ENCODE measurements around the gene C10orf71.

The C10orf71 gene

DNA sequence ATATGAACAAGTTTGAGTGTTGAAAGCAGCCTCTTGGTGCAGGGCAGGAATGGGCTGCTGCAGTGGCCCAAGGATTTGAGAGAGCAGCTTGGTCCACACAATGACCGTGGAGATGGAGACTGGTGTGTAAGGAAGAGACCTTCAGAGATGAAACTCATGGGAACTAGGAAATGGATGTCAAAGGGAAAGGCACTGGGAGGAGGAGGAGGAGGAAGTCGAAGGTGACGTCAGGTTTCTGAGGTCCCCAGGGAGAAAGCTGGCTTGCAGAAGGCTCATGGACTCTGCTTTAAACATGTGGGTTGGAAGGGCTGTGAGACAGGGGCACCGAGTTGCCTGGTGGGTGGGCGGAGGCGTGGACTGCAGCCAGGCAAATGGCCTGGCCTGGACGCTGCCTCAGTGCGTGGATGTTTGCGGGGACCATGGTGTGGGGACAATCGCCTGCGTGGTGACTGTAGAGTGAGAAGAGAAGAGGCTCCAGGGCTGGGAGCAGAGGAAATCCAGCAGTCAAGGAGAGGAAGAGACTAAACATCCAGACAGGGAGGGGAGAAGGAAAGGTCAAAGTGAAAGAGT, 14.6 kb downstream of the C10orf71 start:
- no peak overlapping the region for H3K4me3 ChIP-seq (ENCODE audit: low read depth, low read length)

DNA sequence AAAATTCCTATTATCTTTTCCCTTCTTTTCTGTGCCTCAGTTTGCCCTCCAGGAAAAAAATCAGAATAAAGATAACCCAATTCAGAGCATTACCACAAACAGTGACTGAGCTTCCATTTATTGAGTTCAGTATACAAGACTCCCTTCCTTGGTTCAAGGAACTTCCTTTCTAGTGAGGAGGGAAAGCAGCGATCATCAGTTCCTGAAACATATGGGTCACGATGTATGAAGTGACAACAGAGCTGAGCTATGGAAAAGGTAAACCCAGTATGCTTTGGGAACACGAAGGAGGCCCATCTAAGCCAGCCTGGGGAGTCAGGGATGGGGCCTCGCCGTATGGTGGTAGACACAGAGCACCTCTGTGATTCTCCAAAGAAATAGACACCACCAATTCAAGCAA, 15.8 kb downstream of the C10orf71 start:
- H3K4me3 ChIP-seq (ENCODE audit: low read depth, low read length), result no peak overlapping the region

GRCh38 chr10:49318028-49318427, 19.1 kb downstream of the C10orf71 start:
- H3K4me3 ChIP-seq (ENCODE audit: low read depth, low read length), result no peak overlapping the region

DNA sequence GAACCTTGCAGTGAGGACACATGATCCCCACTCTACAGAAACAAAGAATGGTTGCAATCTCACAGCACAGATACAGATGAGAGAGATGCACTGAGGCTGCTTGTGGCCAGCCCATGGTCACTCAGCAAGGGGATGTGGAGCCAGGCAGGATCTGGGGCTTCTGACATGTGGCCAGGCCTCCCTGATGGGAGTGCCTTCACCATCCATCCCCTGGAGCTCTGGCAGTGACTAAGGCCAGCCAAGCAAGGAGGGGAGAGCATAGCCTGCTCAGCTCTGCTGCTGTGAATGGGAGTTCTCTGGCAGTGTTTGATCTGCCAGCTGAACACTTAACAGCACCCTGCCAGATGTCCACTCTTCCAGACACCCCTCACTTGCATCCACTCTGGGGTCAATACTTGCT, 19.8 kb downstream of the C10orf71 start:
- H3K4me3 ChIP-seq (ENCODE audit: low read depth, low read length), result no peak overlapping the region

GRCh38 chr10:49319206-49319605, 20.2 kb downstream of the C10orf71 start:
- H3K4me3 ChIP-seq (ENCODE audit: low read depth, low read length), result no peak overlapping the region

DNA sequence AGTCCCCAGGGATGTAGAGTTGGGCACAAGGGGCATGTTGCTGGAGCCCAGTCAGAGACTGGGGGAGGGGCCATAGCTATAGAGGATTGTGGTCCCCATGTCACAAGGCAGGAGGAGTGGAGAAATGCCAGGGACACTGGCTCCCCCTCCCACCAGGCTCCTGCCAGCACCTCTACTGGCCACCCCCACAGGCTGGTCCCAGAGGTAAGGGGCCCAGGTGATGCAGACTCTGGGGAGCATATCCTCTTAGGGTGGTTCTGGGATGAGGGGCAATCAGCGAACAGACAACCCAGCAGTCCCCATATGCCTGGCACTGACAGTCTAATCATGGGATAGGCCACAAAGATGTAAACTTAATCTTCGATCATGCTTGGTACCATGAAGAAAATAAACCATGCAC, 21.2 kb downstream of the C10orf71 start:
- no peak overlapping the region for H3K4me3 ChIP-seq (ENCODE audit: low read depth, low read length)

DNA sequence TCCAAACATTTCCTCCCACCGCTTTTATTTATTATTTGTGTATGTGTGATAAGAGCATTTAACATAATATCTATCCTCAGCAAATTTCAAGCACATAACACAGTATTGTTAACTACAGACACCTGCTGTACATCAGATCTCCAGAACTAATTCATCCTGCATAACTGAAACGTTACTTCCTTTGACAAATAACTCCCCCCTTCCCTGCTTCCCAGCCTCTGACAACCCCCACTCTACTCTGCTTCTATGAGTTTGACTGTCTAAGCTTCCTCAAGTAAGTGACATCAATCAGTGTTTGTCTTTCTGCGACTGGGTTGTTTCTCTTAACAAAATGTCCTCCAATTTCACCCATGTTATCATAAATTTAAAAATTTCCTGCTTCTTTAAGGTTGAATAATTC, 22.1 kb downstream of the C10orf71 start:
- H3K4me3 ChIP-seq (ENCODE audit: low read depth, low read length), result no peak overlapping the region

DNA sequence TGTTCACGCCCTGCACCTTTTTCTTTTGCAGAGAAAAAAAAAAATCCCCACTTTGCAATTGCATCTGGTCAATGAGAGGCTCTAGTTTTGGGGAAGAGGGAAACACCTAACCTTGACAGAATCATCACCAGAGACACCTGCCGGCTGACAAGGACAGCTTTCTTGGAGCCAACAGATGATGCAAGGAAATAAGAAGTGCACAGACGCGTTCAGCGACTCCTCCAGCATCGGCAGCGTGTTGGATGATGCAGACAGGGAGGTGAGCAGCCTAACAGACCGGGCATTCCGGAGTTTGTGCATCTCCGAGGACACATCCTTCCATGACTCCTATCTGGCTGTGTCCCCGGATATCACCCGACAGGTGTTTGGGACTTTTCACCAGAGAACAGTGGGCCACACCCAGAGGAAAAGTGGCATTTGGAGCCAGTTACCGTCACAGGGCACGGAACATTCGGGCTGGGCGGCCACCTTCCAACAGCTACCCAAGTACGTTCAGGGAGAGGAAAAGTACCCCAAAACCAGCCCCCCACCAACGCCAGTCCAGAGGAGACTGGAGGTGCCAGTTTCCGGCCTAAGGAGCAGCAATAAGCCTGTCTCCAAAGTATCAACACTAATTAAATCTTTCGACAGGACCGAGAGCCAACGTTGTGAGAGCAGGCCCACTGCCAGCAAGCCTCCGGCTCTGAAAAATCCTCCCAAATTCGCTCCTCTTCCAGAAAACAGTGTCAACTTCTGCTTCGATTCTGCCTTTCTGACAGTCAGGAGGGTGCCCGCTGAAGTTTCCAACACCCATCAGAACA, 23.6 kb downstream of the C10orf71 start:
- H3K4me3 ChIP-seq (ENCODE audit: low read depth, low read length), result no peak overlapping the region

- no peak overlapping the region for H3K4me3 ChIP-seq (ENCODE audit: low read depth, low read length)
These were observed 24.4 kb downstream of the C10orf71 start for GRCh38 chr10:49323171-49323895.

GRCh38 chr10:49323896-49324270, 24.9 kb downstream of the C10orf71 start:
- no peak overlapping the region for H3K4me3 ChIP-seq (ENCODE audit: low read depth, low read length)

DNA sequence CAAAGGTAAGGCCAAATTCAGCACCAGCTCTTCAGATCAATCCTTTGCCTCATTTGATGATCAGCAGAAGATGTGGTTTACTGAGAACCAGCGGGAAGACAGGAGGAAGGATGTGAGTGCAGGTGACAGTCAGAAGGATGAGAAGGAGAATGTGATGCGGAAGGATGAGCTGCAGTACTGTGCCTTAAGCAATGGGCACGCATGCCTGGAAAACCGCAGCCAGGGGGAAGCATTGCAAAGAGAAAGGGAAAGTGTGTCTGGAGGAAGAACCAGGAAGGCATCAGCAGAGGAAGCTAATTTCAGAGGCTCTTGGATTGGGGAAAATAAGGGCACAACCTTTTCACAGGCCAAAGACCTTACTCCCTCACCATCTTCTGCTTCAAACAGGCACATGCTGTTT, 25.7 kb downstream of the C10orf71 start:
- H3K4me3 ChIP-seq (ENCODE audit: low read depth, low read length), result no peak overlapping the region

- H3K4me3 ChIP-seq (ENCODE audit: low read depth, low read length), result no peak overlapping the region
These were observed 26.4 kb downstream of the C10orf71 start for GRCh38 chr10:49325131-49325915.

- no peak overlapping the region for H3K4me3 ChIP-seq (ENCODE audit: low read depth, low read length)
These were observed 27.2 kb downstream of the C10orf71 start for GRCh38 chr10:49325916-49326783.

- H3K4me3 ChIP-seq (ENCODE audit: low read depth, low read length), result no peak overlapping the region
These were observed 28.3 kb downstream of the C10orf71 start for GRCh38 chr10:49327036-49327813.

DNA sequence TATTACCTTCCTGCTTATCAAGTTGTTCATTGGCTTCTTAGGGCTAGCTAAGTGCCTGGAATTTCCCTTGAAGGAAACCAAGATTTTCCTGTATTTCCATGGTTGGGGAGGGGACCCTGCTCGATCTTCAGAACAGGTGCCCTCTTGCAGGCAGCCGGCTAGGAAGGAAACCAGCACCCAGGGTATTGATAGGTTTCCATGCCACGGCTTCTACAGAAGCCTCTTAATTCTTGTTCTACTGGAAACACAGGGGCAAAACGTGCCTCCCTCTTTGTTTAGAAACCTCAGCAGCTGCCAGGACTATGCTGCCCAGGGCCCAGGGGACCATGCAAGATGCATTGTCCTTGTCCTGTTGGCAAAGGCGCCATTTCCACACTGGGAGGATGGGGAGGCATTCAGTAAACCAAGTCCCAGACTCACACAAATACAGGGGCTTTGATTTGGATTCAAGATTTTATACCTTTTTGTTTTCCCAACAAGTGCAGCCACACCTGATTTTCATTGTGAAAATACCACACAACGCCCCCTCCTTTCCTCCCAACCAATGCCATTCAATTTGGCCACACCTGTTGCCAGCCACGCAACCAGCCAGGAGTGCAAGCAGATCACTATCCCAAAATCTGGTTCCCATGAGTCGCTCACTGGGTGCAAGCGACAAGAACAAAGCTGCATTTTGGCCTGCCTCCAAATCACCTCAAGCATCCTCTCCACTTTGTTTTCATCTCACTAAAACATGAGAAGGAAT, 29.6 kb downstream of the C10orf71 start:
- H3K4me3 ChIP-seq (ENCODE audit: low read depth, low read length), result no peak overlapping the region

GRCh38 chr10:49329146-49329505, 30.2 kb downstream of the C10orf71 start:
- H3K4me3 ChIP-seq (ENCODE audit: low read depth, low read length), result no peak overlapping the region

- H3K4me3 ChIP-seq (ENCODE audit: low read depth, low read length), result no peak overlapping the region
These were observed 31.2 kb downstream of the C10orf71 start for GRCh38 chr10:49330127-49330665.

GRCh38 chr10:49331431-49331830, 32.5 kb downstream of the C10orf71 start:
- no peak overlapping the region for H3K4me3 ChIP-seq (ENCODE audit: low read depth, low read length)

GRCh38 chr10:49332333-49332732, 33.4 kb downstream of the C10orf71 start:
- no peak overlapping the region for H3K4me3 ChIP-seq (ENCODE audit: low read depth, low read length)
